ENCODE data around the gene NAGPA. TPM values are rescaled to one million over a fixed set of nuclear protein-coding genes. Genes with fewer than 3 reads are reported as not detected.

The NAGPA gene
- total and polyA plus RNA-seq, 2 experiments from 2014 or later: 6.3 to 20.7 TPM

DNA sequence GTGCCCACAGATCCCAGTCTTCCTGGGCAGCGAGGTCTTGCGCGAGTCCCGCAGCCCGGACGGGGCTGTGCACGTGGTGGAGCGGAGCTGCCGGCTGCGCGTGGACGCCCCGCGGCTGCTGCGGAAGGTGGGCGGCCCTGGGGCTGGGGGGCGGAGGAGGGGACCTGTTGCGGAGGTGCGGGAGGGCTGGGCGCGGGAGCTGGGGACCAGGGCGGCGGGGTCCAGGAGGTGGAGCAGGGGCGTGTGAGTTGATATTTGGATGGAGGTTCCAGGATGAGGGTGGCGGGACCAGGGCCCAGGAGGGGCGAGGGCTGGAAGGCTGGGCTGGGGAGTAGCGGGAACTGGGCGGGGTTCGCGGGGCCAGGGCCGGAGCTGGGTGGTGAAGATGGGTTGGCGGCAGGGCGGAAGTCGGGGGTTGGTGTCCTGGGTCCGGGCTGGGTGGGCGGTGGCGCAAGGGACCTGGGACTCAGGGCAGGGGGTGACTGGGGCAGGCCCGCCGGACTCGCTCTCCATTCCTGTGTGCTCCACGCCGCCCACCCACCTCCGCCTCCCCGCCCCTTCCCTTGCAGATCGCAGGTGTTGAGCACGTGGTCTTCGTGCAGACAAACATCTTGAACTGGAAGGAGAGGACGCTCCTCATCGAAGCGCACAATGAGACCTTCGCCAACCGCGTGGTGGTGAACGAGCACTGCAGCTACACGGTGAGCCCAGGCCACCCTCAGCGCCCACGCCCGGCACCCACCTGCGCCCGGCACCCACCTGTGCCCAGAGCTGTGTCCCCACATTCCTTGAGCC lies 46.0 kb downstream of the NAGPA start:
- H3K79me2 ChIP-seq (replicated peaks; ENCODE audit: insufficient read depth): no peaks in the 10 kb centered on the region
- no peaks in the 10 kb centered on the region; the same call in 1 of the 2 replicates for H3K4me1 ChIP-seq (ENCODE audit: insufficient read depth)
- peak overlapping the region; percentile 78 for H3K4me2 ChIP-seq
- no peaks in the 10 kb centered on the region for H3K9me2 ChIP-seq (ENCODE audit: insufficient read depth)
- H3K27ac Mint-ChIP-seq: no peak overlapping the region
- peaks cover 28% of the 10 kb centered on the region for H3K27me3 Mint-ChIP-seq (ENCODE audit: insufficient read depth, low read depth, poor library complexity)
- peak; percentile 48 for TF ChIP-seq POLR2AphosphoS5 (IDR thresholded peaks at IDR 0.05; ENCODE audit: low read depth)
- no peak for TF ChIP-seq CTCF (conservative IDR thresholded peaks at IDR 0.05; ENCODE audit: low read depth in 2 of 2)
- no peak for TF ChIP-seq REST (IDR thresholded peaks at IDR 0.05; ENCODE audit: unreplicated experiment)
- peaks cover 23% of the 10 kb centered on the region for H3K27me3 ChIP-seq (ENCODE audit: insufficient read depth)
- no peaks in the 10 kb centered on the region for H3K36me3 ChIP-seq (ENCODE audit: insufficient read depth)
- H3K4me3 ChIP-seq: peak overlapping the region; percentile 55
- H3F3A ChIP-seq (replicated peaks; ENCODE audit: low read depth): no peaks in the 10 kb centered on the region
- no peak overlapping the region for H3K27ac ChIP-seq (ENCODE audit: low read depth)
- ATAC-seq (peak; percentile 96), DNase-seq (ENCODE audit: low spot score) (peak; percentile 80)
- H2AFZ ChIP-seq: peak overlapping the region; percentile 96
- H4K20me1 ChIP-seq (replicated peaks; ENCODE audit: insufficient read depth): no peaks in the 10 kb centered on the region
- H3K4me1 Mint-ChIP-seq: 0 out of 3 replicates have a peak, but pooled peaks cover 2% of the 10 kb centered on the region
- peak overlapping the region; percentile 65; the same call in 2 of the 3 replicates for H3K4me3 Mint-ChIP-seq
- H3K9me3 Mint-ChIP-seq: no peaks in the 10 kb centered on the region; the same call in 2 of the 3 replicates
- peaks cover 5% of the 10 kb centered on the region; the same call in 1 of the 3 replicates for H3K36me3 Mint-ChIP-seq (ENCODE audit: low read depth)

DNA sequence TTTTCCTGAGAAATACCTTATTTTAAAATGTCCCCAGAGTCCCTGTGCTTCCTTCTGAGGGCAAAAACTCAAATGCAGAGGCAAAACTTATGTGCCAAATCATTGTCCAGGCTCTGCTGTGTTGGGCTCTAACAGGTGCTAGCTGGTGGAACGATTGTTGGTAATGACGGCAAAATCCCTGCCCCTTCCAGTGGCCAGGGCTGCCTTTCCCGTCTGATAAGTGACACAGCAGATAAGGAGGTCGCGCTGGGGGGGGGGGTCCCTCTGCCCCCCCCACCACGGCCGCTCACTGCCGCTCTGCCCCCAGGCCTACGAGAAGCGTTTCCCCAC lies 46.5 kb downstream of the NAGPA start:
- peak overlapping the region; percentile 55 for H3K4me3 ChIP-seq
- no peaks in the 10 kb centered on the region for H4K20me1 ChIP-seq (replicated peaks; ENCODE audit: insufficient read depth)
- Mint-ChIP-seq H3K9me3 (no peaks in the 10 kb centered on the region; the same call in 2 of the 3 replicates), H3K36me3 (ENCODE audit: low read depth) (peaks cover 5% of the 10 kb centered on the region; the same call in 1 of the 3 replicates), H3K27ac (no peak overlapping the region; the same call in 1 of the 2 replicates), H3K4me3 (peak overlapping the region; percentile 65), H3K27me3 (ENCODE audit: insufficient read depth, low read depth, poor library complexity) (peaks cover 28% of the 10 kb centered on the region), H3K4me1 (0 out of 3 replicates have a peak, but pooled peaks cover 2% of the 10 kb centered on the region)
- DNase-seq (ENCODE audit: low spot score) (peak; percentile 48), ATAC-seq (peak; percentile 54)
- H3K4me1 ChIP-seq (ENCODE audit: insufficient read depth): no peaks in the 10 kb centered on the region; the same call in 1 of the 2 replicates
- no peaks in the 10 kb centered on the region for H3K79me2 ChIP-seq (replicated peaks; ENCODE audit: insufficient read depth)
- peaks cover 23% of the 10 kb centered on the region for H3K27me3 ChIP-seq (ENCODE audit: insufficient read depth)
- H3K4me2 ChIP-seq: peak overlapping the region; percentile 78
- no peaks in the 10 kb centered on the region for H3K9me2 ChIP-seq (ENCODE audit: insufficient read depth)
- no peak overlapping the region for H3K27ac ChIP-seq (ENCODE audit: low read depth)
- peak overlapping the region; percentile 96 for H2AFZ ChIP-seq
- no peaks in the 10 kb centered on the region for H3F3A ChIP-seq (replicated peaks; ENCODE audit: low read depth)
- H3K36me3 ChIP-seq (ENCODE audit: insufficient read depth): no peaks in the 10 kb centered on the region
- TF ChIP-seq REST (IDR thresholded peaks at IDR 0.05; ENCODE audit: unreplicated experiment) (no peak), JUNB (IDR thresholded peaks at IDR 0.05; ENCODE audit: unreplicated experiment) (no peak), EZH2 (IDR thresholded peaks at IDR 0.05; ENCODE audit: low read depth, unreplicated experiment) (no peak), STAT1 (IDR thresholded peaks at IDR 0.05; ENCODE audit: unreplicated experiment) (no peak), POLR2AphosphoS5 (IDR thresholded peaks at IDR 0.05; ENCODE audit: low read depth) (no peak), EZH2phosphoT487 (IDR thresholded peaks at IDR 0.05; ENCODE audit: unreplicated experiment) (no peak), CREB1 (CRISPR knock-in tag; IDR thresholded peaks at IDR 0.05; ENCODE audit: low read depth) (no peak), ZNF331 (CRISPR knock-in tag; IDR thresholded peaks at IDR 0.05; ENCODE audit: low read depth) (no peak), ZNF114 (CRISPR knock-in tag; IDR thresholded peaks at IDR 0.05) (no peak)
